K562 (cell line): ENCODE measurements around the gene NEK2. TPM values are rescaled to one million over a fixed set of nuclear protein-coding genes. Genes with fewer than 3 reads are reported as not detected.

Experiments
- ATAC-seq: fragments of 200-7000 bp; cut with Tn5 transposase; 3 replicates; pipeline ENCODE4 v1.9.1; 2020; ENCODE audit warnings: moderate library complexity
- BruUV-seq: library from RNA; stranded (reverse); fragments of 400-500 nt; replicated peaks from 2 replicates; lab custom pipeline; 2021; lab: Mats Ljungman, UMichigan
- CTCF ChIA-PET: fragments of 300-600 bp; formaldehyde crosslinking; extraction: SDS; loops from one replicate; lab custom pipeline; 2021; ENCODE audit warnings: low intra/inter-chr PET ratio; lab: Yijun Ruan, JAX
- POLR2A ChIA-PET: fragments of 300-600, 350-650 bp; sonication (Branson Sonifier 250); formaldehyde crosslinking; extraction: SDS; loops from one replicate; lab custom pipeline; 2021; ENCODE audit warnings: antibody characterized with exemption, inconsistent platforms; lab: Yijun Ruan, JAX
- DNase-seq, 4 experiments: peaks; one replicate each; pipeline versions ENCODE4 v3.0.0 to v3.0.0-alpha.2; 2011 to 2018; ENCODE audit warnings: low spot score in 3 of 4, mixed read lengths in 3 of 4; ENCODE audit errors: extremely low read depth in 1 of 4
- FAIRE-seq: peaks from 2 replicates; lab custom pipeline; 2011; peaks lifted over from hg19 to GRCh38; lab: Jason Lieb, UNC
- H2AFZ ChIP-seq: 2 replicates; pipeline ENCODE4 v1.6.0; 2011; ENCODE audit warnings: low read depth, low read length, control low read depth, inconsistent platforms
- H3K27ac ChIP-seq: fragments of 200-600 bp; 3 replicates; pipeline ENCODE4 v1.8.0; 2011; ENCODE audit warnings: low read depth, mild to moderate bottlenecking, control low read depth, inconsistent platforms, low read length, moderate library complexity, mixed read lengths; ENCODE audit errors: extremely low read depth
- H3K27me3 ChIP-seq, 2 experiments: fragments of 300-600 bp in 1 of 2; 2 replicates in 1 of 2; 3 replicates in 1 of 2; pipeline versions ENCODE4 v1.6.0 to v1.8.0; 2011; ENCODE audit warnings: inconsistent platforms in 2 of 2, low read length in 2 of 2, mild to moderate bottlenecking in 1 of 2, mixed read lengths in 1 of 2, moderate library complexity in 1 of 2; ENCODE audit not compliant: control insufficient read depth in 2 of 2, insufficient read depth in 2 of 2
- H3K36me3 ChIP-seq: fragments of 300-600 bp; 3 replicates; pipeline ENCODE4 v1.8.0; 2011; ENCODE audit warnings: mild to moderate bottlenecking, low read length, inconsistent platforms; ENCODE audit not compliant: control insufficient read depth, insufficient read depth
- H3K4me1 ChIP-seq, 2 experiments: fragments of 200-600 bp in 1 of 2; replicated peaks in 1 of 2; 2 replicates in 1 of 2; 3 replicates in 1 of 2; pipeline versions ENCODE4 v1.5.1 to v1.8.0; 2011; ENCODE audit warnings: inconsistent platforms in 2 of 2, low read length in 2 of 2, mild to moderate bottlenecking in 1 of 2, mixed read lengths in 1 of 2, moderate library complexity in 1 of 2; ENCODE audit not compliant: control insufficient read depth in 2 of 2, insufficient read depth in 2 of 2
- H3K4me2 ChIP-seq: 2 replicates; pipeline ENCODE4 v1.6.1; 2011; ENCODE audit warnings: low read length, control low read depth, inconsistent platforms, mixed read lengths; ENCODE audit not compliant: insufficient read depth
- H3K4me3 ChIP-seq: fragments of 200-600 bp; sonication (generic), shearing (Covaris generic); 2 replicates; pipeline ENCODE4 v1.5.1; 2016; ENCODE audit warnings: control low read depth, inconsistent platforms
- H3K79me2 ChIP-seq: fragments of 200-600 bp; 3 replicates; pipeline ENCODE4 v1.8.0; 2011; ENCODE audit warnings: low read length, inconsistent platforms; ENCODE audit not compliant: control insufficient read depth, insufficient read depth
- H3K9ac ChIP-seq, 2 experiments: 2 replicates each; pipeline versions ENCODE4 v1.6.0 to v1.6.1; 2011; ENCODE audit warnings: low read depth in 2 of 2, low read length in 2 of 2, control low read depth in 1 of 2, inconsistent platforms in 1 of 2, mild to moderate bottlenecking in 1 of 2, mixed read lengths in 1 of 2; ENCODE audit not compliant: insufficient read depth in 1 of 2
- H3K9me1 ChIP-seq: one replicate; pipeline ENCODE4 v1.6.0; 2011; ENCODE audit warnings: inconsistent platforms, mild to moderate bottlenecking, low read length, moderate library complexity; ENCODE audit not compliant: control insufficient read depth, insufficient read depth
- H3K9me3 ChIP-seq: replicated peaks from 2 replicates; pipeline ENCODE4 v1.5.1; 2011; ENCODE audit warnings: low read depth, low read length, inconsistent platforms; ENCODE audit not compliant: control insufficient read depth, insufficient read depth
- H4K20me1 ChIP-seq: replicated peaks from 2 replicates; pipeline ENCODE4 v1.6.1; 2011; ENCODE audit warnings: low read length, inconsistent platforms, mixed read lengths; ENCODE audit not compliant: control insufficient read depth, insufficient read depth
- ASH1L ChIP-seq: fragments of 450-650 bp; IDR thresholded peaks from 2 replicates; pipeline ENCODE4 v1.6.1; 2018; ENCODE audit warnings: borderline replicate concordance, mild to moderate bottlenecking, low read depth; ENCODE audit not compliant: partially characterized antibody
- CBX5 ChIP-seq: IDR thresholded peaks from 2 replicates; pipeline ENCODE4 v1.6.1; 2014; ENCODE audit warnings: low read depth, borderline replicate concordance
- CHD1 ChIP-seq: fragments of 200-600 bp; sonication (generic); IDR thresholded peaks from one replicate; pipeline ENCODE4 v1.6.1; 2012; ENCODE audit warnings: mild to moderate bottlenecking, moderate library complexity, low read length, inconsistent platforms
- ESRRA ChIP-seq: fragments of 450-650 bp; IDR thresholded peaks from 2 replicates; pipeline ENCODE4 v1.6.1; 2014; ENCODE audit warnings: low read depth, mild to moderate bottlenecking, moderate library complexity, borderline replicate concordance
- FOXJ3 ChIP-seq: sonication (generic); formaldehyde crosslinking; IDR thresholded peaks from 2 replicates; pipeline ENCODE4 v1.4.0; 2020; ENCODE audit warnings: mild to moderate bottlenecking, missing genetic modification reagents
- FOXK2 ChIP-seq, 2 experiments: fragments of 450-650 bp; IDR thresholded peaks in 1 of 2; conservative IDR thresholded peaks in 1 of 2; 2 replicates each; pipeline ENCODE4 v1.6.1; 2016; ENCODE audit warnings: low read depth in 2 of 2, mild to moderate bottlenecking in 1 of 2
- HMGN3 ChIP-seq: IDR thresholded peaks from 2 replicates; pipeline ENCODE4 v1.6.1; 2011; ENCODE audit warnings: borderline replicate concordance, low read depth, mild to moderate bottlenecking, mixed read lengths, low read length; ENCODE audit not compliant: insufficient read length; ENCODE audit errors: extremely low read depth
- HNRNPL ChIP-seq: fragments of 200-400 bp; formaldehyde crosslinking; IDR thresholded peaks from 2 replicates; pipeline ENCODE4 v1.6.1; 2017; ENCODE audit warnings: low read depth, mild to moderate bottlenecking, low read length
- HNRNPUL1 ChIP-seq: fragments of 200-400 bp; formaldehyde crosslinking; IDR thresholded peaks from 2 replicates; pipeline ENCODE4 v1.6.1; 2017; ENCODE audit warnings: low read length
- LARP7 ChIP-seq: fragments of 450-650 bp; IDR thresholded peaks from 2 replicates; pipeline ENCODE4 v1.6.1; 2016
- MCM3 ChIP-seq: fragments of 450-650 bp; IDR thresholded peaks from 2 replicates; pipeline ENCODE4 v1.6.1; 2016
- PKNOX1 ChIP-seq: fragments of 450-650 bp; IDR thresholded peaks from 2 replicates; pipeline ENCODE4 v1.6.1; 2016
- RBM17 ChIP-seq: fragments of 200-400 bp; formaldehyde crosslinking; IDR thresholded peaks from 2 replicates; pipeline ENCODE4 v1.6.1; 2017; ENCODE audit warnings: low read depth, mild to moderate bottlenecking, low read length, borderline replicate concordance
- SLC30A9 ChIP-seq: fragments of 250-450 bp; sonication (Bioruptor Pico); IDR thresholded peaks from 2 replicates; pipeline ENCODE4 v1.8.0; 2022; ENCODE audit warnings: mild to moderate bottlenecking, moderate library complexity
- SMARCA5 ChIP-seq: fragments of 450-650 bp; IDR thresholded peaks from 2 replicates; pipeline ENCODE4 v1.6.1; 2016
- TAF9B ChIP-seq: fragments of 450-650 bp; IDR thresholded peaks from 2 replicates; pipeline ENCODE4 v1.6.1; 2018; ENCODE audit warnings: mild to moderate bottlenecking; ENCODE audit not compliant: partially characterized antibody
- TCFL5 ChIP-seq: fragments of 250-450 bp; sonication (Bioruptor Pico); conservative IDR thresholded peaks from 2 replicates; pipeline ENCODE4 v1.6.1; 2021; ENCODE audit warnings: mild to moderate bottlenecking, moderate library complexity, matching md5 sums
- TOE1 ChIP-seq, 2 experiments: fragments of 450-650 bp in 1 of 2; sonication (generic) in 1 of 2; formaldehyde crosslinking in 1 of 2; IDR thresholded peaks; 2 replicates each; pipeline versions ENCODE4 v1.7.1 to v1.8.0; 2016 to 2022; ENCODE audit warnings: borderline replicate concordance in 2 of 2, mild to moderate bottlenecking in 2 of 2, antibody characterized with exemption in 1 of 2, inconsistent platforms in 1 of 2, low read depth in 1 of 2, missing genetic modification reagents in 1 of 2, moderate library complexity in 1 of 2
- ZBTB26 ChIP-seq: fragments of 450-650 bp; formaldehyde crosslinking; IDR thresholded peaks from 2 replicates; pipeline ENCODE4 v1.4.0; 2022; ENCODE audit warnings: missing genetic modification characterization
- ZKSCAN3 ChIP-seq: fragments of 250-450 bp; sonication (Bioruptor Pico); IDR thresholded peaks from 2 replicates; pipeline ENCODE4 v1.4.0; 2020
- WGBS: fragments of 100-300 bp; shearing (Covaris generic); methylation state at CpG from one replicate; pipeline ENCODE4 v1.1.6; 2016; ENCODE audit warnings: low coverage, mixed read lengths; ENCODE audit not compliant: insufficient coverage; ENCODE audit errors: missing lambda C conversion rate; 5-methylcytosine and 5-hydroxymethylcytosine counted together
- in situ Hi-C: fragments of 300-500 bp; cut with MboI; formaldehyde crosslinking; loops from 4 replicates; pipeline ENCODE4 v1.15.0; 2018; ENCODE audit warnings: inconsistent platforms, mixed read lengths
- intact Hi-C: fragments of 100-400 bp; cut with micrococcal nuclease; formaldehyde crosslinking; loops from 2 replicates; pipeline ENCODE4 v1.14.2; 2022
- polyA plus RNA-seq, 8 experiments: library from polyadenylated mRNA; depleted of rRNA in 4 of 8; stranded (reverse) in 5 of 8; unstranded in 3 of 8; fragments of >200 nt; fragmentation: Nextera tagmentation in 2 of 8; fragmentation: Illumina TruSeq in 1 of 8; extraction: Ambion mirVana in 2 of 8; extraction: Trizol in 1 of 8; gene quantifications; 2 replicates each; pipeline versions ENCODE4 v1.2.1 to v1.2.3, GENCODE V29; 2011 to 2014; ENCODE audit warnings: inconsistent platforms in 1 of 8, missing spikeins in 1 of 8
- total RNA-seq, 7 experiments: library from RNA; depleted of rRNA in 6 of 7; stranded (reverse); fragments of >200 nt in 6 of 7; fragmentation: Illumina TruSeq in 2 of 7; extraction: Trizol in 2 of 7; gene quantifications; 2 replicates each; pipeline versions ENCODE4 v1.2.1 to v1.2.3, GENCODE V29; 2011 to 2021; ENCODE audit warnings: low replicate concordance in 1 of 7

NEK2 gene
- total and polyA plus RNA-seq, 9 of the 15 experiments (the other 6 are each of a cell fraction or from before 2014, with no cell fraction given) = 30.0 to 74.7 (median 66.4) TPM

- peak; percentile 17 for ATAC-seq
- in situ Hi-C loops (no loop called here), intact Hi-C loops (no loop called here)
- H3K27me3 ChIP-seq = no peaks in the 10 kb centered on the region
- DNase-seq = no peak
- no peak overlapping the region for H3K4me3 ChIP-seq
- no peaks in the 10 kb centered on the region for H3K9me1 ChIP-seq
- H3K9me3 ChIP-seq = no peaks in the 10 kb centered on the region
- POLR2A ChIA-PET = interaction anchor here (1.0 to 2.8 kb wide), 4 partner anchors 11 to 47 kb away, joined by 3 to 21 read pairs (median 12); no protein-coding TSS in a partner anchor
- H3K4me2 ChIP-seq = no peak overlapping the region
- H4K20me1 ChIP-seq = no peaks in the 10 kb centered on the region
- CTCF ChIA-PET = no interaction called here
- no peak overlapping the region for H3K27ac ChIP-seq
- no peak for FAIRE-seq
- H3K4me1 ChIP-seq = peaks cover 16 to 28% of the 10 kb centered on the region in 2 experiments; a peak in 4 of 5 replicates
- H2AFZ ChIP-seq = no peak overlapping the region
- WGBS = 72% methylated on average over 5 of the region's 5 CpGs
- BruUV-seq = no TSS peak
- H3K36me3 ChIP-seq = no peaks in the 10 kb centered on the region
- H3K79me2 ChIP-seq = no peaks in the 10 kb centered on the region
- H3K9ac ChIP-seq = peak overlapping the region in 1 of 2 experiments; percentile 60; a peak in 2 of 4 replicates
- TF ChIP-seq RBM17 = no peak
- TF ChIP-seq HNRNPL = no peak
- no peak for TF ChIP-seq CBX5
- TF ChIP-seq MCM3 = peak; percentile 55; the same call in 1 of the 2 replicates
- TF ChIP-seq SMARCA5 = no peak
- 0 out of 4 replicates have a peak, but pooled peaks of 1 of the 2 experiments have one; percentile 13 for TF ChIP-seq FOXK2 (conservative IDR thresholded peaks at IDR 0.05 in 1 of 2, IDR thresholded peaks at IDR 0.05 in 1 of 2; ENCODE audit: low read depth in 2 of 2)
- no peak for TF ChIP-seq HMGN3
- TF ChIP-seq HNRNPUL1 = no peak
- no peak for TF ChIP-seq ESRRA
- TF ChIP-seq SLC30A9 (CRISPR knock-in tag) = no peak
- TF ChIP-seq ZBTB26 (CRISPR knock-in tag) = 0 out of 2 replicates have a peak, but pooled peaks have one; percentile 31
- TF ChIP-seq TOE1 (IDR thresholded peaks at IDR 0.05; ENCODE audit: borderline replicate concordance) = no peak
- TF ChIP-seq TOE1 (CRISPR knock-in tag; IDR thresholded peaks at IDR 0.05; ENCODE audit: borderline replicate concordance, low read depth) = no peak
- TF ChIP-seq LARP7 = peak; percentile 41; the same call in 1 of the 2 replicates
- TF ChIP-seq ZKSCAN3 = no peak
- no peak for TF ChIP-seq TCFL5 (CRISPR knock-in tag)
- peak; percentile 28 for TF ChIP-seq ASH1L
- no peak for TF ChIP-seq PKNOX1
- TF ChIP-seq CHD1 = no peak
- TF ChIP-seq TAF9B = no peak
- no peak for TF ChIP-seq FOXJ3
These were observed 55.3 kb downstream of the NEK2 start for GRCh38 chr1:211620097-211620496.
